ENCODE data around the gene ARHGAP31. TPM values are rescaled to one million over a fixed set of nuclear protein-coding genes. Genes with fewer than 3 reads are reported as not detected.
A peak's percentile ranks its signal among the peaks of the same experiment; 100 is the strongest.

ARHGAP31 gene
- total and polyA plus RNA-seq, 7 experiments from 2014 or later, result 1.2 to 11.9 (median 3.0) TPM

- ChIA-PET CTCF (interaction anchor here (0.7 to 1.2 kb wide), 3 partner anchors 14 to 195 kb away, joined by 3 read pairs; no protein-coding TSS in a partner anchor), POLR2A (no interaction called here)
- Mint-ChIP-seq H3K27me3 (peaks cover 0 to under 1% (median 0%) of the 10 kb centered on the region in 5 donors), H3K4me1 (peaks cover 0 to 11% (median 0%) of the 10 kb centered on the region in 7 donors), H3K27ac (peak overlapping the region in 1 of 9 donors; percentile 38), H3K9me3 (peaks cover 0 to 5% (median 0%) of the 10 kb centered on the region in 11 donors), H3K36me3 (peaks cover 0 to 25% (median 1%) of the 10 kb centered on the region in 5 donors), H3K4me3 (no peak overlapping the region)
- no peaks in the 10 kb centered on the region for H3K9me3 ChIP-seq (ENCODE audit: control insufficient read depth in 2 of 3, low read length in 3 of 3)
- intact Hi-C loops (cut with micrococcal nuclease), result no loop called here
- ATAC-seq (no peak), DNase-seq (no peak)
- no peak overlapping the region for H3K4me3 ChIP-seq (ENCODE audit: low read length)
- no peaks in the 10 kb centered on the region for H3K4me1 ChIP-seq (ENCODE audit: control insufficient read depth in 2 of 2, insufficient read depth in 2 of 2, low read length in 2 of 2)
- H3K36me3 ChIP-seq (ENCODE audit: control insufficient read depth in 2 of 3, insufficient read depth in 3 of 3, low read length in 3 of 3), result no peaks in the 10 kb centered on the region
- no peaks in the 10 kb centered on the region for H3K27me3 ChIP-seq (ENCODE audit: control insufficient read depth in 2 of 2, insufficient read depth in 2 of 2, low read length in 2 of 2)
- H3K27ac ChIP-seq (ENCODE audit: low read depth, low read length), result no peak overlapping the region
These were observed 44.6 kb downstream of the ARHGAP31 start for GRCh38 chr3:119338754-119339153.

DNA sequence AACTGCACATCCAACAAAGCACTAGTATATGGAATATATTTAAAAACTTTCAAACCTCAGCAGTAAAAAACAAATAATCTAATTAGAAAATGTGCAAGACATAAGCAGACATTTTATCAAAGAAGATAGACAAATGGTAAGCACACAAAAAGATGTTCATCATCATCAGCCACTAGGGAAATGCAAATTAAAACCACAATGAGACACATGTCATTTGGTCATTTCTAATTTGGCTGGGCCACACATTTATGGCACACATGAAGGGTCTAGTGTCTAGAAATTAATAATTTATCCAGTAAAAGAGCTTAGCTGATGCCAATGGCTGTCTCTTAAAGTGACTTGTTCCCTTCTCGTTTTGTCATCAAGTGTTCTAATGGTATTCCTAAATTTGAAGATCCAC lies 45.8 kb downstream of the ARHGAP31 start:
- CTCF ChIA-PET, result no interaction called here
- no peaks in the 10 kb centered on the region for H3K27me3 ChIP-seq (ENCODE audit: control insufficient read depth in 2 of 2, insufficient read depth in 2 of 2, low read length in 2 of 2)
- intact Hi-C loops (cut with micrococcal nuclease), result no loop called here
- Mint-ChIP-seq H3K27me3 (no peaks in the 10 kb centered on the region), H3K27ac (no peak overlapping the region), H3K4me3 (no peak overlapping the region), H3K4me1 (peaks cover 0 to 9% (median 0%) of the 10 kb centered on the region in 7 donors), H3K36me3 (peaks cover 0 to 17% (median 1%) of the 10 kb centered on the region in 5 donors), H3K9me3 (peaks cover 0 to 5% (median 0%) of the 10 kb centered on the region in 11 donors)
- POLR2A ChIA-PET, result interaction anchor here (0.9 kb wide), 1 partner anchor 12 kb away, joined by 3 read pairs; no protein-coding TSS in a partner anchor
- no peaks in the 10 kb centered on the region for H3K4me1 ChIP-seq (ENCODE audit: control insufficient read depth in 2 of 2, insufficient read depth in 2 of 2, low read length in 2 of 2)
- H3K9me3 ChIP-seq (ENCODE audit: control insufficient read depth in 2 of 3, low read length in 3 of 3), result no peaks in the 10 kb centered on the region
- no peaks in the 10 kb centered on the region for H3K36me3 ChIP-seq (ENCODE audit: control insufficient read depth in 2 of 3, insufficient read depth in 3 of 3, low read length in 3 of 3)
- no peak for ATAC-seq
- H3K4me3 ChIP-seq (ENCODE audit: low read length), result no peak overlapping the region
- no peak overlapping the region for H3K27ac ChIP-seq (ENCODE audit: low read depth, low read length)
- DNase-seq, result no peak

- Mint-ChIP-seq H3K36me3 (peaks cover 0 to 13% (median 1%) of the 10 kb centered on the region in 5 donors), H3K4me1 (peaks cover 0 to 9% (median 0%) of the 10 kb centered on the region in 7 donors), H3K9me3 (peaks cover 0 to 5% (median 0%) of the 10 kb centered on the region in 11 donors), H3K4me3 (no peak overlapping the region), H3K27ac (no peak overlapping the region), H3K27me3 (no peaks in the 10 kb centered on the region)
- H3K4me3 ChIP-seq (ENCODE audit: low read length), result no peak overlapping the region
- no peaks in the 10 kb centered on the region for H3K36me3 ChIP-seq (ENCODE audit: control insufficient read depth in 2 of 3, insufficient read depth in 3 of 3, low read length in 3 of 3)
- DNase-seq (no peak), ATAC-seq (no peak)
- H3K4me1 ChIP-seq (ENCODE audit: control insufficient read depth in 2 of 2, insufficient read depth in 2 of 2, low read length in 2 of 2), result no peaks in the 10 kb centered on the region
- H3K27ac ChIP-seq (ENCODE audit: low read depth, low read length), result no peak overlapping the region
- POLR2A ChIA-PET, result interaction anchor here (0.9 kb wide), 1 partner anchor 12 kb away, joined by 3 read pairs; no protein-coding TSS in a partner anchor
- no peaks in the 10 kb centered on the region for H3K27me3 ChIP-seq (ENCODE audit: control insufficient read depth in 2 of 2, insufficient read depth in 2 of 2, low read length in 2 of 2)
- CTCF ChIA-PET, result interaction anchor here (1.0 kb wide), 1 partner anchor 10 kb away, joined by 5 read pairs; no protein-coding TSS in a partner anchor
- no peaks in the 10 kb centered on the region for H3K9me3 ChIP-seq (ENCODE audit: control insufficient read depth in 2 of 3, low read length in 3 of 3)
- intact Hi-C loops (cut with micrococcal nuclease), result no loop called here
These were observed 46.3 kb downstream of the ARHGAP31 start for GRCh38 chr3:119340446-119340845.

DNA sequence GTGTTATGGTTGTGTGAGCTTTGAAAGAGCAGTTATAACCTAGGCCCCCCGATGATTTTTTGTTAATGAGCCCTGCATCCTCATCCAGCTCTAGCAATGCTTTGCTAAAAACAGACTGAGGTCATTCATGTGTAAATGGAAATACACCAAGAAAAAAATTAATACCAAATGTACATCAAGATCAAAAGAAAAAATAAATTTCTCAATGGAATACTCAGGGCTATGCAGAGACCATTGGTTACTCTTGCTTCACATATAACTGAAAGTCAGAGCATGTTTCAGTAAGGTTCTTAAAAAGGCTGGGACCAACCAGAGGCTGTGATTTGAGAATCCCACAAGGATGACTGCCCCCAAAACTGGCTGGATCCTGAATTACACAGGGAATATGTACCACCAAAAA lies 48.0 kb downstream of the ARHGAP31 start:
- H3K4me1 ChIP-seq (ENCODE audit: control insufficient read depth in 2 of 2, insufficient read depth in 2 of 2, low read length in 2 of 2), result no peaks in the 10 kb centered on the region
- no peaks in the 10 kb centered on the region for H3K36me3 ChIP-seq (ENCODE audit: control insufficient read depth in 2 of 3, insufficient read depth in 3 of 3, low read length in 3 of 3)
- Mint-ChIP-seq H3K4me1 (peaks cover 0 to 9% (median 4%) of the 10 kb centered on the region in 7 donors), H3K27me3 (peaks cover 0 to 4% (median 0%) of the 10 kb centered on the region in 5 donors), H3K4me3 (no peak overlapping the region), H3K9me3 (peaks cover 0 to 3% (median 0%) of the 10 kb centered on the region in 11 donors), H3K36me3 (peaks cover 0 to 8% (median 0%) of the 10 kb centered on the region in 5 donors), H3K27ac (peak overlapping the region in 1 of 9 donors; percentile 46)
- no peaks in the 10 kb centered on the region for H3K9me3 ChIP-seq (ENCODE audit: control insufficient read depth in 2 of 3, low read length in 3 of 3)
- POLR2A ChIA-PET, result no interaction called here
- CTCF ChIA-PET, result no interaction called here
- H3K27ac ChIP-seq (ENCODE audit: low read depth, low read length), result no peak overlapping the region
- no peak overlapping the region for H3K4me3 ChIP-seq (ENCODE audit: low read length)
- intact Hi-C loops (cut with micrococcal nuclease), result loop anchor here in 1 of 2 donors (1.0 kb wide), 1 partner anchor 11 kb away; no protein-coding TSS in a partner anchor
- no peak for DNase-seq
- no peaks in the 10 kb centered on the region for H3K27me3 ChIP-seq (ENCODE audit: control insufficient read depth in 2 of 2, insufficient read depth in 2 of 2, low read length in 2 of 2)
- no peak for ATAC-seq

DNA sequence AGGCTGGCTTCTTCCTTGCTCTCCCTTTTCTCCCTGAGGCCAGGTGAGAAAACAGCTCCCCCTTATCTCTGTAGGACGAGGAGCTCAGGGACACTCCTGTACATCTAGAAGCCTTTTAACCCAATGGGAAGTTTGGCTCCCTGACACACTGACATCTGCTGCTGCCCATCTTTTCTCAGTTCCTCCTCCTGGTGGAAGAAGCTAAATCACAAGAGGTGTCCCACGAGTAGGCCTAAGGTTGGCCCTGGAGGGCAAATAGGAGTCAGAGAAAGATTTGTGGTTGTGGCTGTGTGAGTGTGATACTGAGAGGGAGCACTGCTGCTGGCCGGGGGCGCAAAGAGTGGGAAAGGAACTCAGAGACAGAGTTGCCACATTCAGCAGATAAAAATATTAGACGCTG lies 49.5 kb downstream of the ARHGAP31 start:
- H3K4me3 Mint-ChIP-seq, result no peak overlapping the region

DNA sequence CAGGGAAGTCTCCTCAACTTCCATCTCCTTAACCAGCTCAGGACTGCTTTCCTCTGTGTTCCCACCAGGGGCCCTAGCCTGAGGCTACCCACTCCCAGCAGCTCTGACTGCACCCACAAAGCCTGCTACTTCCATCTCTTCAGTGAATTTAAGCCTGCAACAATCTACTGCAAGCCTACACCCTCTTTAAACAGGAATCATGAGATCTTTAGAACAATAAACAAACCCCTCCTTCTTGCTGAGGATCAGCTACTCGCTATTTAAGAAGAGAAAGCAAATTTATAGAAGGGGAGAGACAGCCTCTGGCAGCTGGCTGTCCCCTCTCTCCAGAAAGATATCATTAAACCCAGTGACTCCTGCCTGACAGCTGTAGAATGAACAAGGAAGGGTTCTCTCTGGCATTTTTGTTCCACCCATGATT lies 51.9 kb downstream of the ARHGAP31 start:
- intact Hi-C loops (cut with micrococcal nuclease), result no loop called here

More for the DNA sequence above, 49.5 kb downstream of the ARHGAP31 start:
- Mint-ChIP-seq H3K4me1 (peaks cover 0 to 9% (median 4%) of the 10 kb centered on the region in 7 donors), H3K9me3 (no peaks in the 10 kb centered on the region), H3K36me3 (peaks cover 0 to 4% (median 0%) of the 10 kb centered on the region in 5 donors), H3K27ac (peak overlapping the region in 1 of 9 donors; percentile 9), H3K27me3 (peaks cover 0 to 4% (median 0%) of the 10 kb centered on the region in 5 donors)
- peak; percentile 26 for ATAC-seq
- ChIA-PET POLR2A (no interaction called here), CTCF (no interaction called here)
- no peaks in the 10 kb centered on the region for H3K36me3 ChIP-seq (ENCODE audit: control insufficient read depth in 2 of 3, insufficient read depth in 3 of 3, low read length in 3 of 3)
- H3K9me3 ChIP-seq (ENCODE audit: control insufficient read depth in 2 of 3, low read length in 3 of 3), result no peaks in the 10 kb centered on the region
- H3K27me3 ChIP-seq (ENCODE audit: control insufficient read depth in 2 of 2, insufficient read depth in 2 of 2, low read length in 2 of 2), result no peaks in the 10 kb centered on the region
- no peak overlapping the region for H3K4me3 ChIP-seq (ENCODE audit: low read length)
- DNase-seq, result no peak
- H3K27ac ChIP-seq (ENCODE audit: low read depth, low read length), result no peak overlapping the region
- intact Hi-C loops (cut with micrococcal nuclease), result no loop called here
- no peaks in the 10 kb centered on the region for H3K4me1 ChIP-seq (ENCODE audit: control insufficient read depth in 2 of 2, insufficient read depth in 2 of 2, low read length in 2 of 2)

More for the DNA sequence above, 51.9 kb downstream of the ARHGAP31 start:
- Histone ChIP-seq H3K27ac (ENCODE audit: low read depth, low read length) (no peak overlapping the region), H3K9me3 (ENCODE audit: control insufficient read depth in 2 of 3, low read length in 3 of 3) (no peaks in the 10 kb centered on the region), H3K27me3 (ENCODE audit: control insufficient read depth in 2 of 2, insufficient read depth in 2 of 2, low read length in 2 of 2) (no peaks in the 10 kb centered on the region), H3K4me1 (ENCODE audit: control insufficient read depth in 2 of 2, insufficient read depth in 2 of 2, low read length in 2 of 2) (peaks cover 0 to 6% of the 10 kb centered on the region in 2 donors), H3K36me3 (ENCODE audit: control insufficient read depth in 2 of 3, insufficient read depth in 3 of 3, low read length in 3 of 3) (no peaks in the 10 kb centered on the region), H3K4me3 (ENCODE audit: low read length) (no peak overlapping the region)
- no peak for ATAC-seq
- Mint-ChIP-seq H3K4me1 (peaks cover 2 to 26% (median 16%) of the 10 kb centered on the region in 7 donors), H3K9me3 (no peaks in the 10 kb centered on the region), H3K4me3 (no peak overlapping the region), H3K36me3 (peaks cover 0 to 4% (median 0%) of the 10 kb centered on the region in 5 donors), H3K27ac (no peak overlapping the region), H3K27me3 (peaks cover 0 to 16% (median 0%) of the 10 kb centered on the region in 5 donors)
- DNase-seq, result no peak
- ChIA-PET CTCF (no interaction called here), POLR2A (interaction anchor here (0.6 kb wide), 1 partner anchor 383 kb away, joined by 3 read pairs; no protein-coding TSS in a partner anchor)
